ENCODE measurements around the gene FHIT.

DNA sequence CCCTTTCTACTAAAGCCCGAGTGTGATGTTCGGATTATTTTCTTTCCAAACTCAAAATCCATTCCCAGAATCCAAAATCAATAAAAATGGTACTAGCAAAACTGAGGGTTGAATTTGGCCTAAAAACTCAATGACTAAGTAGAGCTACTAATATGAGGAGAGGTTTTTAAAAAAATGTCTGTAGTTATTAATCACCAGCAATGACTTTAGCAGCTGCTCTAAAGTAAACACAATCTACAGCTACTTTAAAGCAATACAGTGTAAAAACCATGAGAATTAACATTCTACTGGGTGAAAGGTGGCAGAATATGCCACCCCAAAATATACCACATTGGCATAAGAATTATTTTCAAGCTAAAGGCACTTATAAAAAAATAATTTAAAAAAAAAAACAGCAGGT is 23.5 kb downstream of the FHIT start:
- TF ChIP-seq EZH2 (IDR thresholded peaks at IDR 0.05; ENCODE audit: insufficient read depth, poor library complexity, severe bottlenecking) (no peak), EZH2phosphoT487 (IDR thresholded peaks at IDR 0.05; ENCODE audit: insufficient read depth, low read depth) (no peak)

Measured in GM23248 (cell line).